Frontal cortex (tissue), 4 donors: Measurements from ENCODE around the gene PLCB4. TPM values are rescaled to one million over a fixed set of nuclear protein-coding genes. Genes with fewer than 3 reads are reported as not detected.
A peak's percentile ranks its signal among the peaks of the same experiment; 100 is the strongest.
"Not testable (repeated sequence)": the region's sequence is repeated elsewhere in the genome, so short reads cannot be mapped to it uniquely, and the experiment has no call there.

Source experiments
- DNase-seq, 2 donors: peaks; one replicate each; pipeline ENCODE4 v3.0.0; 2012; ENCODE audit warnings: low spot score in 2 of 2
- FAIRE-seq: peaks from 2 replicates; lab custom pipeline; 2012; peaks lifted over from hg19 to GRCh38; lab: Jason Lieb, UNC
- total RNA-seq: library from RNA; depleted of rRNA; stranded (reverse); fragments of >200 nt; gene quantifications from one replicate; pipeline ENCODE4 v1.2.3, GENCODE V29; 2014
- donor health status: control.
- donor health status: control.
- donor health status: control.

Gene PLCB4
- 11.8 TPM for total RNA-seq

- no peak for FAIRE-seq
- peak; percentile 35 to 47 for DNase-seq
Measured at GRCh38 chr20:9068841-9069663, at the start of gene PLCB4. Gene PLCB4, plus strand, starts transcription at chr20:9069087. Its CDS starts 238,728 bp downstream, at chr20:9307815.

GRCh38 chr20:9019833-9020232 lies 49.1 kb upstream of the PLCB4 start:
- no peak for FAIRE-seq
- no peak for DNase-seq

- DNase-seq = no peak
- no peak for FAIRE-seq
Measured at GRCh38 chr20:9021216-9021615, 47.7 kb upstream of the PLCB4 start.

- DNase-seq (no peak), FAIRE-seq (no peak)
Measured at GRCh38 chr20:9021699-9022098, 47.2 kb upstream of the PLCB4 start.

GRCh38 chr20:9022376-9022775 lies 46.5 kb upstream of the PLCB4 start:
- FAIRE-seq = no peak

GRCh38 chr20:9024606-9025005 lies 44.3 kb upstream of the PLCB4 start:
- no peak for DNase-seq
- no peak for FAIRE-seq

More at GRCh38 chr20:9022376-9022775, 46.5 kb upstream of the PLCB4 start:
- DNase-seq = no peak

GRCh38 chr20:9025011-9025410 lies 43.9 kb upstream of the PLCB4 start:
- FAIRE-seq (no peak), DNase-seq (no peak)

- no peak for FAIRE-seq
Measured at GRCh38 chr20:9025643-9026042, 43.2 kb upstream of the PLCB4 start.

GRCh38 chr20:9027626-9028025 lies 41.3 kb upstream of the PLCB4 start:
- DNase-seq (no peak), FAIRE-seq (no peak)

More at GRCh38 chr20:9025643-9026042, 43.2 kb upstream of the PLCB4 start:
- DNase-seq = no peak

GRCh38 chr20:9028419-9028818 lies 40.5 kb upstream of the PLCB4 start:
- no peak for FAIRE-seq
- DNase-seq = no peak

GRCh38 chr20:9031991-9032390 lies 36.9 kb upstream of the PLCB4 start:
- DNase-seq = no peak
- no peak for FAIRE-seq

- no peak for DNase-seq
- no peak for FAIRE-seq
Measured at GRCh38 chr20:9032758-9033157, 36.1 kb upstream of the PLCB4 start.

- DNase-seq = no peak
Measured at GRCh38 chr20:9035126-9035525, 33.8 kb upstream of the PLCB4 start.

GRCh38 chr20:9036593-9036992 lies 32.3 kb upstream of the PLCB4 start:
- FAIRE-seq (no peak), DNase-seq (no peak)

More at GRCh38 chr20:9035126-9035525, 33.8 kb upstream of the PLCB4 start:
- FAIRE-seq = no peak

- FAIRE-seq (no peak), DNase-seq (no peak)
Measured at GRCh38 chr20:9038791-9039535, 29.9 kb upstream of the PLCB4 start.

- FAIRE-seq = no peak
- DNase-seq = no peak
Measured at GRCh38 chr20:9040863-9041524, 27.9 kb upstream of the PLCB4 start.

GRCh38 chr20:9043364-9043763 lies 25.5 kb upstream of the PLCB4 start:
- DNase-seq (no peak), FAIRE-seq (no peak)

GRCh38 chr20:9047928-9048327 lies 21.0 kb upstream of the PLCB4 start:
- DNase-seq, FAIRE-seq: not testable (repeated sequence)

GRCh38 chr20:9051508-9051907 lies 17.4 kb upstream of the PLCB4 start:
- FAIRE-seq = no peak

GRCh38 chr20:9052136-9052535 lies 16.8 kb upstream of the PLCB4 start:
- DNase-seq (no peak), FAIRE-seq (no peak)

More at GRCh38 chr20:9051508-9051907, 17.4 kb upstream of the PLCB4 start:
- no peak for DNase-seq
